ENCODE data around the gene LPAR3.

LPAR3 gene

DNA sequence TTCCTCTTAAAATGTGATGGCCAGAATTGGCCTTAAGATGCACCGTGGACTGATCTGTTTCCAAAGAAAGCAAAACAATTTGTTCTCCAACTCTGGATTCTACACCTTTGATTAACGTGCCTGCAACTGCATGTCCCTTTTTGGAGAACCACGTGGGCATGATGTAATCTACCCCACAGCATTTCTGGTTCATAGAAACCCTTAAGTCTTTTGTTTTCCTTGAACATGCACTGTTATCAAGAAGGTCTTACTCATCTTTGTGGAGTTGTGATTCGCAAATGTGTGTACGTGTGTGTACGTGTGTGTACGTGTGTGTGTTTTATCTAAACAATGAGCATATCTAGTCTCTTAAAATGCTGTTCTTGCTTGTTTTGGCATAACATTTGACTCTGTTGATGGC is 57.8 kb downstream of the LPAR3 start (continued):
- TF ChIP-seq, protein P1, sequence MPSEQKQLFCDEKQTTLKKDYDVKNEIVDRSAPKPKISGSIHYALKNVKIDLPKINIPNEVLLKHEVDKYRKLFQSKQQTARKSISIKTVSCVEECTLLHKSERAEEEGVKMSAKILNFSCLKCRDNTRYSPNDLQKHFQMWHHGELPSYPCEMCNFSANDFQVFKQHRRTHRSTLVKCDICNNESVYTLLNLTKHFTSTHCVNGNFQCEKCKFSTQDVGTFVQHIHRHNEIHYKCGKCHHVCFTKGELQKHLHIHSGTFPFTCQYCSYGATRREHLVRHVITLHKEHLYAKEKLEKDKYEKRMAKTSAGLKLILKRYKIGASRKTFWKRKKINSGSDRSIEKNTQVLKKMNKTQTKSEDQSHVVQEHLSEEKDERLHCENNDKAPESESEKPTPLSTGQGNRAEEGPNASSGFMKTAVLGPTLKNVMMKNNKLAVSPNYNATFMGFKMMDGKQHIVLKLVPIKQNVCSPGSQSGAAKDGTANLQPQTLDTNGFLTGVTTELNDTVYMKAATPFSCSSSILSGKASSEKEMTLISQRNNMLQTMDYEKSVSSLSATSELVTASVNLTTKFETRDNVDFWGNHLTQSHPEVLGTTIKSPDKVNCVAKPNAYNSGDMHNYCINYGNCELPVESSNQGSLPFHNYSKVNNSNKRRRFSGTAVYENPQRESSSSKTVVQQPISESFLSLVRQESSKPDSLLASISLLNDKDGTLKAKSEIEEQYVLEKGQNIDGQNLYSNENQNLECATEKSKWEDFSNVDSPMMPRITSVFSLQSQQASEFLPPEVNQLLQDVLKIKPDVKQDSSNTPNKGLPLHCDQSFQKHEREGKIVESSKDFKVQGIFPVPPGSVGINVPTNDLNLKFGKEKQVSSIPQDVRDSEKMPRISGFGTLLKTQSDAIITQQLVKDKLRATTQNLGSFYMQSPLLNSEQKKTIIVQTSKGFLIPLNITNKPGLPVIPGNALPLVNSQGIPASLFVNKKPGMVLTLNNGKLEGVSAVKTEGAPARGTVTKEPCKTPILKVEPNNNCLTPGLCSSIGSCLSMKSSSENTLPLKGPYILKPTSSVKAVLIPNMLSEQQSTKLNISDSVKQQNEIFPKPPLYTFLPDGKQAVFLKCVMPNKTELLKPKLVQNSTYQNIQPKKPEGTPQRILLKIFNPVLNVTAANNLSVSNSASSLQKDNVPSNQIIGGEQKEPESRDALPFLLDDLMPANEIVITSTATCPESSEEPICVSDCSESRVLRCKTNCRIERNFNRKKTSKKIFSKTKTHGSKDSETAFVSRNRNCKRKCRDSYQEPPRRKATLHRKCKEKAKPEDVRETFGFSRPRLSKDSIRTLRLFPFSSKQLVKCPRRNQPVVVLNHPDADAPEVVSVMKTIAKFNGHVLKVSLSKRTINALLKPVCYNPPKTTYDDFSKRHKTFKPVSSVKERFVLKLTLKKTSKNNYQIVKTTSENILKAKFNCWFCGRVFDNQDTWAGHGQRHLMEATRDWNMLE (tag by site-specific recombination; conservative IDR thresholded peaks at IDR 0.05; ENCODE audit: low read depth), result peak; percentile 32; the same call in 1 of the 2 replicates
- TF ChIP-seq ZNF24 (tag by site-specific recombination; IDR thresholded peaks at IDR 0.05), result no peak

DNA sequence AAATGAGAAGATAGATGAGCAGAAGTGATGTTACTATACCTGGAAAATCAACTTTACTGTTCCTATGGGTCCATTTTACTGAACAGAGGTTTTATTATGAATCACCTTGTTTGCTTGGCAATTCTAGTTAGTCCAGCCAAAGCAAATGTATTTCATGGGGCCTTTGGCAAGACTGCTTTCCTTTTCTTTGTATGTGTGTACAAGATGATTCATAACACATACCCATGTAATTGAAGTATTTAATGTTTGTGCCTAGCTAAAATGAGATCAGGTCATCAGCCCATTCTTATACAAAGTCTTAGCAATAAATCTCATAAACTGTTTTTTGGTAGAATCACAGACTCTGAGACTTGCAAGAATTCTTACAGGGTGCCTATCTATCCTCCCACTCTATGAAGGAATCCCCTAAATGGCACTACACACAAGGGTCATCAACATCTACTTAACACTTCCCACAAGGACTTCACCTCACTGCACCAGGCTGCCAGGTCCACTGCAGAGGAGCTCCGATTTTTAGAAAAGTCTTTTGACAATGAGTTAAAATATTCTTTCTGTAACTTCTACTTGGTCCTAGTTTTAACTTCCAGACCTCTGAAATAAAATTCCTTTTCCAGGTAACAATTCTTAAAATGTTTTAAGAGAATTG is 58.5 kb downstream of the LPAR3 start:
- CTCF ChIA-PET, result interaction anchor here (1.6 kb wide), 1 partner anchor 52 kb away, joined by 4 read pairs; no protein-coding TSS in a partner anchor
- Histone ChIP-seq H3K9me3 (ENCODE audit: control insufficient read depth, insufficient read depth, low read depth, low read length) (no peaks in the 10 kb centered on the region), H3K4me1 (ENCODE audit: control insufficient read depth, insufficient read depth, low read length) (peaks cover 8% of the 10 kb centered on the region; the same call in 1 of the 2 replicates), H3K27ac (ENCODE audit: extremely low read depth, low read depth, low read length) (no peak overlapping the region), H3K4me3 (ENCODE audit: low read depth, low read length) (no peak overlapping the region), H3K36me3 (ENCODE audit: control insufficient read depth in 2 of 2, insufficient read depth in 1 of 2, low read length in 2 of 2) (no peaks in the 10 kb centered on the region)
- POLR2A ChIA-PET, result no interaction called here
- TF ChIP-seq ZNF174 (tag by site-specific recombination; IDR thresholded peaks at IDR 0.05), result no peak
- TF ChIP-seq ZNF239 (tag by site-specific recombination; IDR thresholded peaks at IDR 0.05), result no peak
- TF ChIP-seq ZNF76 (tag by site-specific recombination; IDR thresholded peaks at IDR 0.05; ENCODE audit: borderline replicate concordance, low read depth), result no peak
- TF ChIP-seq GFI1B (tag by site-specific recombination; IDR thresholded peaks at IDR 0.05), result no peak
- TF ChIP-seq ZNF660 (tag by site-specific recombination; IDR thresholded peaks at IDR 0.05), result peak; percentile 48
- TF ChIP-seq ZNF138 (tag by site-specific recombination; IDR thresholded peaks at IDR 0.05; ENCODE audit: borderline replicate concordance), result no peak
- TF ChIP-seq ZNF23 (tag by site-specific recombination; IDR thresholded peaks at IDR 0.05; ENCODE audit: borderline replicate concordance), result no peak
- TF ChIP-seq, protein P2, sequence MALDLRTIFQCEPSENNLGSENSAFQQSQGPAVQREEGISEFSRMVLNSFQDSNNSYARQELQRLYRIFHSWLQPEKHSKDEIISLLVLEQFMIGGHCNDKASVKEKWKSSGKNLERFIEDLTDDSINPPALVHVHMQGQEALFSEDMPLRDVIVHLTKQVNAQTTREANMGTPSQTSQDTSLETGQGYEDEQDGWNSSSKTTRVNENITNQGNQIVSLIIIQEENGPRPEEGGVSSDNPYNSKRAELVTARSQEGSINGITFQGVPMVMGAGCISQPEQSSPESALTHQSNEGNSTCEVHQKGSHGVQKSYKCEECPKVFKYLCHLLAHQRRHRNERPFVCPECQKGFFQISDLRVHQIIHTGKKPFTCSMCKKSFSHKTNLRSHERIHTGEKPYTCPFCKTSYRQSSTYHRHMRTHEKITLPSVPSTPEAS (tag by site-specific recombination; IDR thresholded peaks at IDR 0.05), result 0 out of 2 replicates have a peak, but pooled peaks have one; percentile 9
- no peak for TF ChIP-seq ZNF548 (tag by site-specific recombination; IDR thresholded peaks at IDR 0.05)
- no peak for TF ChIP-seq SCRT1 (tag by site-specific recombination; IDR thresholded peaks at IDR 0.05; ENCODE audit: borderline replicate concordance)
- TF ChIP-seq, protein P3, sequence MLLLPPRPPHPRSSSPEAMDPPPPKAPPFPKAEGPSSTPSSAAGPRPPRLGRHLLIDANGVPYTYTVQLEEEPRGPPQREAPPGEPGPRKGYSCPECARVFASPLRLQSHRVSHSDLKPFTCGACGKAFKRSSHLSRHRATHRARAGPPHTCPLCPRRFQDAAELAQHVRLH (tag by site-specific recombination; IDR thresholded peaks at IDR 0.05), result no peak
- TF ChIP-seq ZEB2 (tag by site-specific recombination; IDR thresholded peaks at IDR 0.05), result no peak
- TF ChIP-seq, protein P4, sequence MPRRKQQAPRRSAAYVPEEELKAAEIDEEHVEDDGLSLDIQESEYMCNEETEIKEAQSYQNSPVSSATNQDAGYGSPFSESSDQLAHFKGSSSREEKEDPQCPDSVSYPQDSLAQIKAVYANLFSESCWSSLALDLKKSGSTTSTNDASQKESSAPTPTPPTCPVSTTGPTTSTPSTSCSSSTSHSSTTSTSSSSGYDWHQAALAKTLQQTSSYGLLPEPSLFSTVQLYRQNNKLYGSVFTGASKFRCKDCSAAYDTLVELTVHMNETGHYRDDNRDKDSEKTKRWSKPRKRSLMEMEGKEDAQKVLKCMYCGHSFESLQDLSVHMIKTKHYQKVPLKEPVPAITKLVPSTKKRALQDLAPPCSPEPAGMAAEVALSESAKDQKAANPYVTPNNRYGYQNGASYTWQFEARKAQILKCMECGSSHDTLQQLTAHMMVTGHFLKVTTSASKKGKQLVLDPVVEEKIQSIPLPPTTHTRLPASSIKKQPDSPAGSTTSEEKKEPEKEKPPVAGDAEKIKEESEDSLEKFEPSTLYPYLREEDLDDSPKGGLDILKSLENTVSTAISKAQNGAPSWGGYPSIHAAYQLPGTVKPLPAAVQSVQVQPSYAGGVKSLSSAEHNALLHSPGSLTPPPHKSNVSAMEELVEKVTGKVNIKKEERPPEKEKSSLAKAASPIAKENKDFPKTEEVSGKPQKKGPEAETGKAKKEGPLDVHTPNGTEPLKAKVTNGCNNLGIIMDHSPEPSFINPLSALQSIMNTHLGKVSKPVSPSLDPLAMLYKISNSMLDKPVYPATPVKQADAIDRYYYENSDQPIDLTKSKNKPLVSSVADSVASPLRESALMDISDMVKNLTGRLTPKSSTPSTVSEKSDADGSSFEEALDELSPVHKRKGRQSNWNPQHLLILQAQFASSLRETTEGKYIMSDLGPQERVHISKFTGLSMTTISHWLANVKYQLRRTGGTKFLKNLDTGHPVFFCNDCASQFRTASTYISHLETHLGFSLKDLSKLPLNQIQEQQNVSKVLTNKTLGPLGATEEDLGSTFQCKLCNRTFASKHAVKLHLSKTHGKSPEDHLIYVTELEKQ (tag by site-specific recombination; IDR thresholded peaks at IDR 0.05; ENCODE audit: borderline replicate concordance), result 0 out of 2 replicates have a peak, but pooled peaks have one; percentile 26
- no peak for TF ChIP-seq ZSCAN16 (tag by site-specific recombination; IDR thresholded peaks at IDR 0.05)
- TF ChIP-seq, protein P5, sequence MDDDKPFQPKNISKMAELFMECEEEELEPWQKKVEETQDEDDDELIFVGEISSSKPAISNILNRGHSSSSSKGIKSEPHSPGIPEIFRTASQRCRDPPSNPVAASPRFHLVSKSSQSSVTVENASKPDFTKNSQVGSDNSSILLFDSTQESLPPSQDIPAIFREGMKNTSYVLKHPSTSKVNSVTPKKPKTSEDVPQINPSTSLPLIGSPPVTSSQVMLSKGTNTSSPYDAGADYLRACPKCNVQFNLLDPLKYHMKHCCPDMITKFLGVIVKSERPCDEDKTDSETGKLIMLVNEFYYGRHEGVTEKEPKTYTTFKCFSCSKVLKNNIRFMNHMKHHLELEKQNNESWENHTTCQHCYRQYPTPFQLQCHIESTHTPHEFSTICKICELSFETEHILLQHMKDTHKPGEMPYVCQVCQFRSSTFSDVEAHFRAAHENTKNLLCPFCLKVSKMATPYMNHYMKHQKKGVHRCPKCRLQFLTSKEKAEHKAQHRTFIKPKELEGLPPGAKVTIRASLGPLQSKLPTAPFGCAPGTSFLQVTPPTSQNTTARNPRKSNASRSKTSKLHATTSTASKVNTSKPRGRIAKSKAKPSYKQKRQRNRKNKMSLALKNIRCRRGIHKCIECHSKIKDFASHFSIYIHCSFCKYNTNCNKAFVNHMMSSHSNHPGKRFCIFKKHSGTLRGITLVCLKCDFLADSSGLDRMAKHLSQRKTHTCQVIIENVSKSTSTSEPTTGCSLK (tag by site-specific recombination; IDR thresholded peaks at IDR 0.05), result no peak
- TF ChIP-seq ZNF624 (tag by site-specific recombination; IDR thresholded peaks at IDR 0.05), result no peak
- TF ChIP-seq REPIN1 (tag by site-specific recombination; IDR thresholded peaks at IDR 0.05; ENCODE audit: low read depth), result no peak
- peak; percentile 60; the same call in 1 of the 2 replicates for TF ChIP-seq ZNF366 (tag by site-specific recombination; conservative IDR thresholded peaks at IDR 0.05)
- no peak for TF ChIP-seq ZNF394 (tag by site-specific recombination; IDR thresholded peaks at IDR 0.05; ENCODE audit: borderline replicate concordance)
- TF ChIP-seq, protein P6, sequence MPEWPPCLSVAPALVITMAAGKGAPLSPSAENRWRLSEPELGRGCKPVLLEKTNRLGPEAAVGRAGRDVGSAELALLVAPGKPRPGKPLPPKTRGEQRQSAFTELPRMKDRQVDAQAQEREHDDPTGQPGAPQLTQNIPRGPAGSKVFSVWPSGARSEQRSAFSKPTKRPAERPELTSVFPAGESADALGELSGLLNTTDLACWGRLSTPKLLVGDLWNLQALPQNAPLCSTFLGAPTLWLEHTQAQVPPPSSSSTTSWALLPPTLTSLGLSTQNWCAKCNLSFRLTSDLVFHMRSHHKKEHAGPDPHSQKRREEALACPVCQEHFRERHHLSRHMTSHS (tag by site-specific recombination; IDR thresholded peaks at IDR 0.05), result no peak
- TF ChIP-seq ZNF114 (tag by site-specific recombination; IDR thresholded peaks at IDR 0.05), result no peak
